Natural killer cell treated with Interleukin-12 subunit alpha and Interleukin-12 subunit beta and Interleukin-15 and Interleukin-18, amount 100 ng/mL, for 72 hours (primary cell): ENCODE data around the gene PACRG. TPM values are rescaled to one million over a fixed set of nuclear protein-coding genes. Genes with fewer than 3 reads are reported as not detected.
A peak's percentile ranks its signal among the peaks of the same experiment; 100 is the strongest.

Source experiments
- ATAC-seq, 2 donors: fragments of 150-1000 bp; cut with Tn5 transposase in 1 of 2; sonication (Bioruptor Pico), chemical (Tn5 transposase) in 1 of 2; 2 replicates each; pipeline ENCODE4 v1.10.0; 2021
- DNase-seq: peaks from one replicate; pipeline ENCODE4 v3.0.0; 2022; ENCODE audit warnings: low spot score
- H3K27ac Mint-ChIP-seq, 2 donors: 1 replicate in 1 of 2; 2 replicates in 1 of 2; pipeline ENCODE4 v1.8.0; 2022; ENCODE audit warnings: mixed read lengths in 2 of 2, mild to moderate bottlenecking in 1 of 2, moderate library complexity in 1 of 2
- H3K27me3 Mint-ChIP-seq, 2 donors: 1 replicate in 1 of 2; 2 replicates in 1 of 2; pipeline ENCODE4 v1.8.0; 2022; ENCODE audit warnings: mixed read lengths in 2 of 2
- H3K36me3 Mint-ChIP-seq: one replicate; pipeline ENCODE4 v1.8.0; 2022; ENCODE audit warnings: mixed read lengths
- H3K4me1 Mint-ChIP-seq, 2 donors: 1 replicate in 1 of 2; 2 replicates in 1 of 2; pipeline ENCODE4 v1.8.0; 2022; ENCODE audit warnings: low read depth in 2 of 2, mixed read lengths in 2 of 2, mild to moderate bottlenecking in 1 of 2
- H3K4me3 Mint-ChIP-seq: one replicate; pipeline ENCODE4 v1.8.0; 2022; ENCODE audit warnings: mixed read lengths
- H3K9me3 Mint-ChIP-seq: 2 replicates; pipeline ENCODE4 v1.8.0; 2022; ENCODE audit warnings: mixed read lengths
- total RNA-seq, 2 donors: library from RNA; stranded (reverse); gene quantifications; one replicate each; pipeline ENCODE4 v1.2.3, GENCODE V29; 2022

The PACRG gene
- total RNA-seq, 2 donors from 2014 or later = not detected

DNA sequence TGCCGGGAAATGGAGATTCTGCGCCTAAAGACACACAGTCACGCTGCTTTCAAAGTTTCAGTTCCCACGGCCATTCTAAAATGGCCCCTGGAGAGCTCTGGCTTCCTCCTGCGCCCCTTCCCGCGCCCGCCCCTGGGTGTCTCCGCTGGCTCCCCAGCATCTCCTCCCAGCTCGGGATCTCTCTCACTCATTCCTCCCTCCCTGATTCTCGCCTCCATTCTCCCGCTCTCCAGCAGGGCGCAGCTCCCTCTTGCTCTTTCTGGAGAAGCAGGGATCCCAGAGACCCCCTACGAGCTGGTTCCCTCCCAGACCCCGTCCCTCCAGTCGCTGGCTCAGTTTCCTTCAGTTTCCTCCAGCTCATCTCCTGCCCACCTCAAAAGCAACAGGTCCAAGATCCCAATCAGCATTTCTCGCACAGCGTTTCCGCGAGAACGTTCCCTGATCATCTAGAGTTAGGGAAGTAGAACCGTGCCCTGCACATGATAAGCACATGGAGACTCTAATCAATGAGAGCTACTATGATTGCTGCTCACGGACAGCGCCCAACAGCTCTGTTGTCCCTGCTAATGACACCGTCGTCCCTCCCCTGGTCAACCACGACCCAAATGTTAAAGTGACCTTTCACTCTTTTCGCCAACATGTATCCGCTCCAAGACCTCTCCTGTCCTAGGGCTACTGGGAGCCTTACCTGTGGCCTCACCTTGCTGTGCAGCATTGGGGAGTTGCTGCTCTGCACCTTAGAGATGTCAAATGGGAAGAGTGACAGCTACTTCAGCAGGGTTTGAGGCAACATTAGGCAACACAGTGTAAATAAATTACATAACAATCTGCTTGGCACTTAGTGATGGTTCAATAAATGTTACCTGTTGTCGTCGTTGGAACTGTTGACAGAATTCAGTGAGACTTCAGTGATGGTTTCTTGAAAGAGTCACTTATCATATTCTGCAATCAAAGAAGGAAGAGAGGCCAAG is 468.2 kb downstream of the PACRG start:
- no peak for DNase-seq
- Mint-ChIP-seq H3K27me3 (peaks cover 8 to 22% of the 10 kb centered on the region in 2 donors), H3K4me3 (no peak overlapping the region), H3K27ac (no peak overlapping the region), H3K4me1 (no peaks in the 10 kb centered on the region), H3K9me3 (no peaks in the 10 kb centered on the region), H3K36me3 (no peaks in the 10 kb centered on the region)
- ATAC-seq = no peak

DNA sequence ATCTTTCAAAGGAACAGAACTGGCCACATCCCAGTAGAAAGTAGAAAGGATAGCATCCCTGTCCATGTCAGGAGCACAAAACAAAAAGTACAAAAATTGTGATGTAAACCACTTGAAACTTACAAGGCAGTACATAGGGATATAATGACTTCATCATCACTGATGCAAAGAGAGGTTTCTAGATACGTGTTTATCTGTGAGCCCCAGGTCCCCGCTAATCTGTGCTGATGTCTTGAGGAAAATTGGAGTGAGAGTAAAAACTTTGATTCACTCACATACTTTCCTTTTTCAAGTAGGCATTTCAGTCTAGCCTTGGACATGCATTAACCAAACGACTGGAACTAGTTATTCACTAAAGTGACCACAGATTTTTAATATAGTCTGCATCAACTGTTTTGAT is 470.1 kb downstream of the PACRG start:
- Mint-ChIP-seq H3K4me1 (no peaks in the 10 kb centered on the region), H3K27me3 (peaks cover 8 to 11% of the 10 kb centered on the region in 2 donors), H3K4me3 (no peak overlapping the region), H3K27ac (no peak overlapping the region), H3K9me3 (no peaks in the 10 kb centered on the region), H3K36me3 (no peaks in the 10 kb centered on the region)
- ATAC-seq = no peak
- no peak for DNase-seq

DNA sequence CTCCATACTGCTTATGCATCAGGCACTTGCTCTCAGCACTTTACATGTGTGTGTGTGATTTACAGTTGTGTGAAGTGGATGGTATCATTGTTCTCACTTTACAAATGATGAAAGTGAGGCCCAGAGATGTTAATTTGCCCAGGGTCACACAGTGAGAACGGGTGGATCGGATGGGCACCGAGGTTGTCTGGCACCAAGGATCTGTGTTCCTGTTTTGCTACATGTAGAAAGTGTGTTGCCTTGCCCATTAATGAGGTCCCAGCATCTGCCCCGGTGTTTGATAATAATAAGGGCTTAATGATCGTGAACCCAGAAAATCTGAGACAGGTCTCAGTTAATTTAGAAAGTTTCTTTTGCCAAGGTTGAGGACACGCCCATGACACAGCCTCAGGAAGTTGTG is 470.6 kb downstream of the PACRG start:
- DNase-seq = no peak
- Mint-ChIP-seq H3K4me3 (no peak overlapping the region), H3K27me3 (peaks cover 8 to 12% of the 10 kb centered on the region in 2 donors), H3K4me1 (no peaks in the 10 kb centered on the region), H3K27ac (no peak overlapping the region), H3K36me3 (no peaks in the 10 kb centered on the region), H3K9me3 (no peaks in the 10 kb centered on the region)
- ATAC-seq = no peak

DNA sequence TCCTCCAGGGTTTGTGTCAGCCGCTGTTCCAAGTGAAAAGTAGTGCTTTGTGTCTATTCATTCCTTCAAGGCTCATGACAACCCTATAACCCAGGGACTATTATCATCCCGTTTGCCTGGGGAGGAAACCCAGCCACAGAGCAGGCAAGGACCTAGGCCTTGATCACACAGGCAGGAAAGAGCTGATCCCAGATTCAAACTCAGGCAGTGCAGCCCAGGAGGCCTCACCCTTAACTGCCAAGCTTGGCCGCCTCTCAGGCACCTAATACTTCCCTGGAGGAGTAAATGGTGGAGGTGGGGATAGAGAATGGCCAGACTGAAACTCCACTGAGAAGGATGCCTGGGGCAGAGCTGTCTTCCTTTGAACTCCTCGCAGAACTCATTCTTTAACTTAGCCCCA is 471.6 kb downstream of the PACRG start:
- no peak for DNase-seq

DNA sequence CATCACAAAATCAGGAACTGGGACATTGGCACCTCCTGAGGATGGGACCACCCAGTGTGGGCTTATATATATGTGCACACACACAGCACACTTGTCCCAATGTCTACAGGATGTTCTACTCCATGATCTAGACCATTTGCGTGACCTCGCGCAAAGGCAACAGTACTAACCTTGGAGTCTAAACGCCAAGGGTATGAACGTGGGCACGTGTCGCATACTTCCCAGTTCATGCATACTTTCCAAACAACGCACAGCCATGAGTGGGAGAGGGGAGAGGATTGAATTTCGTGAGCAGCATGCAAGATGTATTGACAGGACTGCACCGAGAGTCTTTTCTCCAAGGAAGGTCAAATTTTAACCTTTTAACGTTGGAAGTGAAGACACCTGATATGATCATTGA is 472.5 kb downstream of the PACRG start:
- no peak overlapping the region for H3K4me3 Mint-ChIP-seq
- H3K27ac Mint-ChIP-seq = no peak overlapping the region
- no peaks in the 10 kb centered on the region for H3K9me3 Mint-ChIP-seq
- DNase-seq (no peak), ATAC-seq (no peak)
- no peaks in the 10 kb centered on the region for H3K4me1 Mint-ChIP-seq
- peaks cover 10 to 19% of the 10 kb centered on the region in 2 donors for H3K27me3 Mint-ChIP-seq
- H3K36me3 Mint-ChIP-seq = no peaks in the 10 kb centered on the region

More for the DNA sequence above, 471.6 kb downstream of the PACRG start:
- Mint-ChIP-seq H3K27me3 (peaks cover 10% of the 10 kb centered on the region in 2 donors), H3K27ac (no peak overlapping the region), H3K9me3 (no peaks in the 10 kb centered on the region), H3K36me3 (no peaks in the 10 kb centered on the region), H3K4me3 (no peak overlapping the region), H3K4me1 (no peaks in the 10 kb centered on the region)
- no peak for ATAC-seq

DNA sequence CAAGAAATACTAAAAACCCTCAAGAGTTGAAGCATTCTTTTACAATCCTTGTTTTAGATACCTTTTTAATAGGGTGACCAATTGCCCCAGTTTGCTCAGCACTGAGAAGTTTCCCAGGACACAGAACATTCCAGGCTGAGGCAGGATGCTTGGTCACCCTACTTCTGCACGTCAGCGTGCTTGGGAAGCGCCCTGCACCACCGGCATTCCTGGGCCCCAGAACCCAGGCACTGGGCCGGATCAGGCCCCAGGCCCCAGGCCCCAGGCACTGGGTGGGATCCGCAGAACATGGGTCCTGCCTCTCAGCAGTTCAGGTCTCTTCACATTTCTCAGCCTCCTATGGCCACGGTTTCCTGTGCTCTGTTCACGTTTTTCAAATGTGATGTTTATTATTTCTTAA is 472.9 kb downstream of the PACRG start:
- Mint-ChIP-seq H3K36me3 (no peaks in the 10 kb centered on the region), H3K4me1 (no peaks in the 10 kb centered on the region), H3K27ac (no peak overlapping the region), H3K9me3 (no peaks in the 10 kb centered on the region), H3K27me3 (peaks cover 10 to 23% of the 10 kb centered on the region in 2 donors), H3K4me3 (no peak overlapping the region)
- ATAC-seq = no peak
- no peak for DNase-seq

DNA sequence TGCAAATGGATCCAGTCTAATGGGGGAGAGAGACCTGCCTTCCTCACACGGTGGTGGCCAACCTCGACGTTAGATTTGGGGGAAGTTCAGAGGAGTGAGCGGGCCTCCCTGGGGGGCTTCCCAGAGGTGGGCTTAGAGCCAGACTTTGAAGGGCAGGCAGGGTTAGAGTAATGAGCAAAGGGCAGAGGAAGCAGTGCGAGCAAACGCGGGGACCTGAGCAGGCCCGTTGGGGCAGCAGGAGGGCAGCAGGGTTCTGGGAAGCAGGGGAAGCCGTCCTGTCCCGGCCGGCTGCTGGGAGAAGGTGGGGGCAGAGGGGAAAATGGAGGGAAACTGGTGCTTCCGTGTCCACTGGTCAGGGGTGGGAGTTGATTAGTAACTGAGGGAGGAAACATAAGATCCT is 474.1 kb downstream of the PACRG start:
- Mint-ChIP-seq H3K9me3 (peaks cover 4% of the 10 kb centered on the region), H3K36me3 (no peaks in the 10 kb centered on the region), H3K27me3 (peaks cover 11 to 25% of the 10 kb centered on the region in 2 donors), H3K27ac (no peak overlapping the region), H3K4me3 (no peak overlapping the region), H3K4me1 (peaks cover 0 to 2% of the 10 kb centered on the region in 2 donors)
- no peak for DNase-seq
- ATAC-seq = peak in 1 of 2 donors; percentile 52

DNA sequence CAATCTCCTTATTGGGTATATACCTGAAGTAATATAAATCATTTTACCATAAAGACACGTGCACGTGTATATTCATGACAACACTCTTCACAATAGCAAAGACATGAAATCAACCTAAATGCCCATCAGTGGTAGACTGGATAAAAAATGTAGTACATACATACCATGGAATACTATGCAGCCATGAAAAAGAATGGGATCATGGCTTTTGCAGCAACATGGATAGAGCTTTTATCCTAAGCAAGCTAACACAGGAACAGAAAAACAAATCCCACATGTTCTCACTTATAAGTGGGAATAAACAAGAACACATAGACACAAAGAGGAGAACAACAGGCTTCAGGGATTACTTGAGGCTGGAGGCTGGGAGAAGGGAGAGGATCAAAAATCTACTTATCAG is 478.4 kb downstream of the PACRG start:
- H3K4me1 Mint-ChIP-seq = peaks cover 0 to 2% of the 10 kb centered on the region in 2 donors
- H3K4me3 Mint-ChIP-seq = no peak overlapping the region
- H3K27me3 Mint-ChIP-seq = peaks cover 11 to 27% of the 10 kb centered on the region in 2 donors
- no peak overlapping the region for H3K27ac Mint-ChIP-seq
- H3K9me3 Mint-ChIP-seq = peaks cover 4% of the 10 kb centered on the region
- ATAC-seq = no peak
- no peaks in the 10 kb centered on the region for H3K36me3 Mint-ChIP-seq
- no peak for DNase-seq

DNA sequence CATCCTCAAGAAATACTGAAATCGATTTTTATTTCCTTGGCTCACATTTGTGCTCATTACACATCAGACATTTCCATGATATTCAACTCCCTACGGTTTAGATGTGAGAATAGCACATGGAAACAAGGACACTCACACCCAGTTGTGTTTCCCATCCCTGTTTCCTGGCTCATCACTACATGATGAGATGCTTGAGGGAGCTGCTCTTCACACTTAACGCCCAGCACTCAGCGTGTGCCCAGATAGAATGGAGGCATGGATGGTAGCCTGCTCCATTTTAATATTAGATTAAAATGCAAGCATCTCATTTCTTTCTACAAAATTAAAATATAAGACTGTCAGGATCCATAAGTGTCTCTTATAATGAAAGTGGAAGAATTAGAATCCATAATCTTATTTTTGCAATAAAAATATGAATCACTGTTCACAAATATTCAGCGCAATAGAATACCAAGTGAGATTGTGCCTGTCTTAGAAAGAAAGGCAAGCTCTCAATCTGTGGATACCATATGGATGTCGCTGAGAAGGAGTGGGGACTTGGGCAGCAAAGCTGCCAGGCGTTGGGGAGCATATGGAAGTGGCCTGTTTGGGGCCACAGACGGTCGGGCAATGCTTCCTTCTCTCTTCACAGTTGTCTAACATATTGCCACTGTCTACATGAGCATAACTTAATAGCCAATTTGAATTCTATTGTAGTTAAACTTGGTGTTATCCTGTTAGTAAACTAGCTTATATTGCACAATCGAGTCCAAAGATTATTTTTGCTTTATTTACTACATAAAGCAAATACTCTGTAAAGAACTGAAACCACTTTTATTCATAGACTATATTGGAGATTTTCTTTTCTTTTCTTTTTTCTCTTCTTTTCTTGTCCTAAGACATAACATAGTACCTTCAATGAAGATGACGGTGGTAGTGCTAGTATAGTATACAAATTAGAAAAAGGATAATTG is 479.9 kb downstream of the PACRG start:
- H3K27ac Mint-ChIP-seq = no peak overlapping the region

DNA sequence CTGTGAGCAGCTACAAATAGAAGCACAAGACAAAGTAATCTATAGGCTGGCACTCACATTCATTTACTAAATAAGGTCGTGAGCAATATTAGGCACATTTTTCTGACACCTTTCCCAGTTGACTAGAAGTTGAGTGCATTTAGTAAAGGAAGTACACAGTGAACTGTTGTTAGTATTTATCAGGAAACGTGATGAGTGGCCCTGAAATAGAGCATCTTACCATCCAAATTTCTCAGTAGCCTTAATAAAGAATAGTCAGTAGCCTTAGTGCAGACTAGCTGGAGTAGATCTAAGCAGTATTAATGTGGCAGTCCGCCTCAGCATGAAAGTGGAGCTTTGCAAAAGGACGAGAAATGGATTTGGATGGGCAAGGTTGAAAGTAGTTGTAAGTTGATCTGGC is 481.2 kb downstream of the PACRG start:
- H3K36me3 Mint-ChIP-seq = no peaks in the 10 kb centered on the region
- H3K27me3 Mint-ChIP-seq = peaks cover 4 to 29% of the 10 kb centered on the region in 2 donors
- no peak for DNase-seq
- no peak for ATAC-seq
- no peak overlapping the region for H3K4me3 Mint-ChIP-seq
- H3K9me3 Mint-ChIP-seq = peaks cover 4% of the 10 kb centered on the region
- H3K4me1 Mint-ChIP-seq = peaks cover 0 to 2% of the 10 kb centered on the region in 2 donors
- no peak overlapping the region for H3K27ac Mint-ChIP-seq

More for the DNA sequence above, 479.9 kb downstream of the PACRG start:
- DNase-seq = no peak
- Mint-ChIP-seq H3K4me1 (peaks cover 0 to 2% of the 10 kb centered on the region in 2 donors), H3K9me3 (peaks cover 4% of the 10 kb centered on the region), H3K36me3 (no peaks in the 10 kb centered on the region), H3K4me3 (no peak overlapping the region), H3K27me3 (peaks cover 5 to 29% of the 10 kb centered on the region in 2 donors)
- ATAC-seq = no peak

DNA sequence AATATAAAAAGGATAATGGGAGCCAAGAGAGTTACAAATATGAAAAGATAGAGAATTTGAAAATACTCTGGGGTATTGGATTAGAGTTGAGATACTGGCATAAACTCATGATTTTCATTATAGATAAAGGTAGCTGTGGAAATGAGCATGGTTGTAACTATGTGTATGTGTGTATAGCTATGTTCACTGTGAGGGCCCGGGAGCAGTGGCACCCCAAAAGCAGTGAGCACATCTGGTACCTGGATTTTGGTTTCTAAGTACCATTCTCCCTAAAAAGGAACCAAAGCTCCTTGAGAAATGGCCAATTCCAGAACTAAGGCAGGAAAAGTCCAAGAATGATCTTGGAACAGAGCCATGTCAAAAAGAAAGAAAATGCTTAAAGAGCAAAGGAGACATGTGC is 484.3 kb downstream of the PACRG start:
- ATAC-seq (no peak), DNase-seq (no peak)
- H3K27me3 Mint-ChIP-seq = peaks cover 7 to 18% of the 10 kb centered on the region in 2 donors
- no peaks in the 10 kb centered on the region for H3K36me3 Mint-ChIP-seq
- no peak overlapping the region for H3K27ac Mint-ChIP-seq
- H3K4me3 Mint-ChIP-seq = no peak overlapping the region
- H3K4me1 Mint-ChIP-seq = no peaks in the 10 kb centered on the region
- no peaks in the 10 kb centered on the region for H3K9me3 Mint-ChIP-seq

DNA sequence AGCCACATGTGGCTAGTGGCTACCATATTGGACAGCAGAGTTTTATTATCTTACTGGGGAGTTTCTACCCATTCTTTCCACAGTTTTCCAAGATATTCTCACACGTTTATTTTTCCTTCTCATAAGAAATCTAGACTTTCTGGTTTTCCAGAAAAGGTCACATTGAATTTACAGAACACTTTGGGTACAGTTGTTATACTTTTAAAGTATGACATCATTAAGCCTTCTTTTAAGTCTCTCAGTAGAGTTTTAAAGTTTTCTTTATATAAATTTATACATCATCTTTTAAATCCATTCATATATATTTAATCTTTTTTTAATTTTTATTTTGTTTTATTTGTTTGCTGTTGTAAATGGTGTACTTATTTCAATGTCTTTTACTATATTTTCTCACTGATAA is 486.5 kb downstream of the PACRG start:
- DNase-seq = no peak
- ATAC-seq = no peak
- Mint-ChIP-seq H3K27me3 (peaks cover 18 to 30% of the 10 kb centered on the region in 2 donors), H3K4me3 (no peak overlapping the region), H3K4me1 (no peaks in the 10 kb centered on the region), H3K9me3 (no peaks in the 10 kb centered on the region), H3K36me3 (no peaks in the 10 kb centered on the region), H3K27ac (no peak overlapping the region)

DNA sequence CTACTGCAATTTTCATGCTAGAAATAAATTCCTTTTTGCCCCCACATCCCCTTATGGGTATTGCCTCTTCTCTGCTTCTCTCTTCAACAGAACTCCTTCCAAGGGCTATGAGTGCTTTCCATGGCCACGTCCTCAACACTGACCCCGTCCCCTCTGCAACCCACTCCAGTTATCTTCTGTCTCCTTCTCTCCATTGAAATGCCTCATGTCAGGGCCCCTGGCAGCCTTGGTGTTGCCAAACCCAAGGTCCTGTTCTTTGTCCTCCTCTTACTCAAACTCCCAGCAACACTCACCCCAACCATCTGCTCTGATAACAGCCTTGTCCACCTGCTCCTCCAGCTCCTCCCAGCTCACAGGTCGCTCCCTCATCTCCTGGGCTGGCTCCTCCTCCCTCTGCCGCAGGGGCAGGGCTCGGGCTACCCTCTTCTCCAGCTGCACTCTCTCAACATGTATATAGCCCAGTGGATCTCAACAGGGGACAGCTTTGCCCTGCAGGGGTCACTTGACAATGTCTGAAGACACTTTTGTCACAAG is 490.7 kb downstream of the PACRG start:
- Mint-ChIP-seq H3K36me3 (no peaks in the 10 kb centered on the region), H3K27me3 (peaks cover 21 to 36% of the 10 kb centered on the region in 2 donors), H3K4me1 (no peaks in the 10 kb centered on the region), H3K4me3 (no peak overlapping the region), H3K9me3 (no peaks in the 10 kb centered on the region), H3K27ac (no peak overlapping the region)
- DNase-seq = no peak
- ATAC-seq = no peak
